ENCODE results near the gene CFDP1.

CFDP1 gene

DNA sequence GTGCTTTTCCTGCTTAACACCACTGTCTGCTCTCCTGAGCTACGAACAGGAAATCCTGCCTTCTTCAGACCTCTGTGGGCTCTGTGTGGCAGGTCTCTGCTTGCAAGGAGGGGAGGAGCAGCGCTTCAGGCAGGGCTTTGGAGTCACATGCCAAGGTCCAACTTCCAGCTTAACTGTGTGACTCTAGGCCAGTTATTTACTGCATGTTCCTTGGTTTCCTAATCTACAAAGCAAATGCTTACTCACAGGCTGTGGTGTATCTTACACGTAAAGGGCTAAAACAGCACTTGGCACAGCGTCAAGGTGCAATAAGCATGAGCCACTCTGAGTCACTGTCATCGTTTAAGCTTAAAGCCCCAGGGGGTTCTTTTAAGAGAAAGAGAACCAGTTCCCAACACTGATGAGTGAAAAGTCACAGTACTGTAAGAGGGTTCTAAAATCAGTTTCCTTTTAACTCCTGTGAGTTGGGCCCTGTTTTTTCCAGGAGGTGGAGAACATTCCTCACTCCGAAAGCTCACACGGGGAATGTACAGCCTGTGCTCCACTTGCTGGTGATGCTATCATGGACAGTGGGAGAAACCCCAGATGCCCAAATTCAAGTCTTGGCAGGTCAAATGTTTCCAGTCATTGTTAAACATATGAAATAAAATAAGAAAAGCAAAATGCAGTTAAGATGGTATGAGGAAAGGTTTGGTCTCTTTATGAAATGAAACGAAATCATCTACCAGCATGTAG, 127.8 kb downstream of the CFDP1 start:
- TF ChIP-seq EZH2phosphoT487 (IDR thresholded peaks at IDR 0.05; ENCODE audit: borderline replicate concordance, low read length), result no peak
- TF ChIP-seq, protein P1, sequence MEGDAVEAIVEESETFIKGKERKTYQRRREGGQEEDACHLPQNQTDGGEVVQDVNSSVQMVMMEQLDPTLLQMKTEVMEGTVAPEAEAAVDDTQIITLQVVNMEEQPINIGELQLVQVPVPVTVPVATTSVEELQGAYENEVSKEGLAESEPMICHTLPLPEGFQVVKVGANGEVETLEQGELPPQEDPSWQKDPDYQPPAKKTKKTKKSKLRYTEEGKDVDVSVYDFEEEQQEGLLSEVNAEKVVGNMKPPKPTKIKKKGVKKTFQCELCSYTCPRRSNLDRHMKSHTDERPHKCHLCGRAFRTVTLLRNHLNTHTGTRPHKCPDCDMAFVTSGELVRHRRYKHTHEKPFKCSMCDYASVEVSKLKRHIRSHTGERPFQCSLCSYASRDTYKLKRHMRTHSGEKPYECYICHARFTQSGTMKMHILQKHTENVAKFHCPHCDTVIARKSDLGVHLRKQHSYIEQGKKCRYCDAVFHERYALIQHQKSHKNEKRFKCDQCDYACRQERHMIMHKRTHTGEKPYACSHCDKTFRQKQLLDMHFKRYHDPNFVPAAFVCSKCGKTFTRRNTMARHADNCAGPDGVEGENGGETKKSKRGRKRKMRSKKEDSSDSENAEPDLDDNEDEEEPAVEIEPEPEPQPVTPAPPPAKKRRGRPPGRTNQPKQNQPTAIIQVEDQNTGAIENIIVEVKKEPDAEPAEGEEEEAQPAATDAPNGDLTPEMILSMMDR (IDR thresholded peaks at IDR 0.05; ENCODE audit: low read depth, low read length, poor library complexity, severe bottlenecking), result no peak
- Histone ChIP-seq H3K9me2 (replicated peaks; ENCODE audit: control insufficient read depth, low read length) (no peaks in the 10 kb centered on the region), H3K4me1 (ENCODE audit: control insufficient read depth, low read length) (0 out of 2 replicates have a peak, but pooled peaks cover 3% of the 10 kb centered on the region), H3K4me2 (ENCODE audit: low read length) (no peak overlapping the region), H3K4me3 (ENCODE audit: low read length) (no peak overlapping the region), H4K20me1 (ENCODE audit: control insufficient read depth, insufficient read depth, low read depth, low read length) (0 out of 2 replicates have a peak, but pooled peaks cover 2% of the 10 kb centered on the region), H3K9me3 (ENCODE audit: control insufficient read depth, insufficient read depth, low read length) (no peaks in the 10 kb centered on the region), H3K27me3 (ENCODE audit: control insufficient read depth, low read length) (no peaks in the 10 kb centered on the region), H3K27ac (ENCODE audit: low read depth, low read length) (no peak overlapping the region), H3F3A (ENCODE audit: control insufficient read depth, insufficient read depth) (no peaks in the 10 kb centered on the region), H3K36me3 (ENCODE audit: control insufficient read depth, low read length) (peaks cover 14% of the 10 kb centered on the region), H3K79me2 (ENCODE audit: control insufficient read depth, low read length) (no peaks in the 10 kb centered on the region)

DNA sequence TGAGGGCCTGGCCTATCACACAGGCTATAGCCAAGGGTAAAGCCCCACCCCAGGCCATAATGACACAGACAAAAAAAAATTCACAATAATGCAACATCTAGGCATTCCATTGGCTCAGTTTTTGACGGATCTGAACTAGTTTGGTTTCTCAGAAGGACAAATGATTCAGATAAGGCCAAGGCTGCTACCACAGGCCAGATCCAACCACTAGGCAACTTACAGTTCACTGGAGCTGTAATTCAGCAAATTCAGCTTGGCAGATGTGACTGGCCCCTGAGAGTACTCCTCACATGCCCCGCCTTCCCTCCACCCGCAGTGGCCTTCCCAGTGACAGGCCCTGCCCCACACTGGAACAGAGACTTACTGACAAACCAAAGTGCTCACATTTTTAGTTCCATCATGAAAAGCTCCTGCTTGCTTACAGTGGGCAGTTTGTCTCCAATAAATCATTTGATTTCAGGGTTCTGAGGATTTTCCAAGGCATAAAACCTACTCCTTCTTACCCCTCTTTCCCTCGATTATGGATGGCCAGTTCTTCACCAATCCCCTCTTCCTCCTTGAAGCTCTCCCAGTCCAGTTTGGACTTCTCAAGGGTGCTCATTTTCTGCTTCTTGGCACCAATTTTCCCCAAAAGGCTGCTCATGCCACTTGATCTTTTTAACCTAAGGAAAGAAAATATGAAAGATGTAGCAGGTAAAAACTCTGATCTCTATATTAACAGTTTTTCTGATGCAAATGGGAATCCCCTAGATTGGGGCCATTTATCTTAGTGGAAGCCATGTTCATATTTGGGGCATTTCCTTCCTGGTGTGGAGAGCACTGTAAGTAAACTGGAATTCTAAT, 128.6 kb downstream of the CFDP1 start:
- Histone ChIP-seq H3K4me3 (ENCODE audit: low read length) (no peak overlapping the region), H3K9me3 (ENCODE audit: control insufficient read depth, insufficient read depth, low read length) (no peaks in the 10 kb centered on the region), H3F3A (ENCODE audit: control insufficient read depth, insufficient read depth) (no peaks in the 10 kb centered on the region), H3K4me2 (ENCODE audit: low read length) (no peak overlapping the region), H3K79me2 (ENCODE audit: control insufficient read depth, low read length) (no peaks in the 10 kb centered on the region), H3K36me3 (ENCODE audit: control insufficient read depth, low read length) (peaks cover 14% of the 10 kb centered on the region), H3K27me3 (ENCODE audit: control insufficient read depth, low read length) (no peaks in the 10 kb centered on the region), H3K27ac (ENCODE audit: low read depth, low read length) (no peak overlapping the region), H3K4me1 (ENCODE audit: control insufficient read depth, low read length) (0 out of 2 replicates have a peak, but pooled peaks cover 3% of the 10 kb centered on the region), H4K20me1 (ENCODE audit: control insufficient read depth, insufficient read depth, low read depth, low read length) (0 out of 2 replicates have a peak, but pooled peaks cover 2% of the 10 kb centered on the region), H3K9me2 (replicated peaks; ENCODE audit: control insufficient read depth, low read length) (no peaks in the 10 kb centered on the region)
- no peak for TF ChIP-seq EZH2phosphoT487 (IDR thresholded peaks at IDR 0.05; ENCODE audit: borderline replicate concordance, low read length)
- TF ChIP-seq, protein P1 (IDR thresholded peaks at IDR 0.05; ENCODE audit: low read depth, low read length, poor library complexity, severe bottlenecking), result no peak

DNA sequence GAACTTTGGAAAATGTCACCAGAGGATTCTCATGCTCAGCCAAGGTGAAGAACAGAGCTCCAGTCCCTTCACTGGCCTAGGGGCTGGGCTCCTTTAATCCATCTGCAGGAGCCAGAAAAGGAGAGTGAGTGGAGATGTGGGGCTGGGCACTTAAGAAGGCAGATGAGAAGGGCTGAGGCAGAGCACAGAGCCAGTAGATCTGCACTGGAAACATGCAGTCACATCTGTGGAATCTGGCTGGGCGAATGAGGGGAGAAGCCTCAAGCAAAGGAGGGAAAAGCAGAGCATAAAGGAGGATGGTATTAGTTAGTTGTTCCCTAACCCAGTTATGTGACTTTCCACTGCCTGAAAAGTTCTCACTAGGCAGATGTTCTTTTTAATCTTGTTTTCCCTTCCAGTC, 131.5 kb downstream of the CFDP1 start:
- Histone ChIP-seq H3K9me2 (replicated peaks; ENCODE audit: control insufficient read depth, low read length) (no peaks in the 10 kb centered on the region), H3K36me3 (ENCODE audit: control insufficient read depth, low read length) (peaks cover 14% of the 10 kb centered on the region), H3F3A (ENCODE audit: control insufficient read depth, insufficient read depth) (no peaks in the 10 kb centered on the region), H3K4me3 (ENCODE audit: low read length) (no peak overlapping the region), H3K27me3 (ENCODE audit: control insufficient read depth, low read length) (no peaks in the 10 kb centered on the region), H3K79me2 (ENCODE audit: control insufficient read depth, low read length) (no peaks in the 10 kb centered on the region), H4K20me1 (ENCODE audit: control insufficient read depth, insufficient read depth, low read depth, low read length) (0 out of 2 replicates have a peak, but pooled peaks cover 2% of the 10 kb centered on the region), H3K4me1 (ENCODE audit: control insufficient read depth, low read length) (0 out of 2 replicates have a peak, but pooled peaks cover 3% of the 10 kb centered on the region), H3K9me3 (ENCODE audit: control insufficient read depth, insufficient read depth, low read length) (no peaks in the 10 kb centered on the region), H3K27ac (ENCODE audit: low read depth, low read length) (no peak overlapping the region), H3K4me2 (ENCODE audit: low read length) (no peak overlapping the region)
- TF ChIP-seq EZH2phosphoT487 (IDR thresholded peaks at IDR 0.05; ENCODE audit: borderline replicate concordance, low read length), result no peak
- TF ChIP-seq, protein P1 (IDR thresholded peaks at IDR 0.05; ENCODE audit: low read depth, low read length, poor library complexity, severe bottlenecking), result no peak

Data from DOHH2 (cell line).